Measurements from ENCODE around the gene WDR26.
"Not testable (repeated sequence)": the region's sequence is repeated elsewhere in the genome, so short reads cannot be mapped to it uniquely, and the experiment has no call there.

The WDR26 gene

GRCh38 chr1:224433041-224433691 is 1.4 kb downstream of the WDR26 start:
- DNase-seq (ENCODE audit: low spot score), result peak; percentile 14
- TF ChIP-seq CTCF (IDR thresholded peaks at IDR 0.05; ENCODE audit: extremely low read depth, missing control alignments), result no peak

GRCh38 chr1:224432672-224433040 is 1.9 kb downstream of the WDR26 start:
- DNase-seq (ENCODE audit: low spot score), result peak; percentile 31
- TF ChIP-seq CTCF (IDR thresholded peaks at IDR 0.05; ENCODE audit: extremely low read depth, missing control alignments), result no peak

GRCh38 chr1:224432146-224432545 is 2.5 kb downstream of the WDR26 start:
- DNase-seq (ENCODE audit: low spot score), result no peak

GRCh38 chr1:224431726-224432125 is 2.9 kb downstream of the WDR26 start:
- DNase-seq (ENCODE audit: low spot score), result no peak
- no peak for TF ChIP-seq CTCF (IDR thresholded peaks at IDR 0.05; ENCODE audit: extremely low read depth, missing control alignments)

More at GRCh38 chr1:224432146-224432545, 2.5 kb downstream of the WDR26 start:
- TF ChIP-seq CTCF (IDR thresholded peaks at IDR 0.05; ENCODE audit: extremely low read depth, missing control alignments), result no peak

GRCh38 chr1:224430511-224431113 is 4.0 kb downstream of the WDR26 start:
- peak; percentile 64 for DNase-seq (ENCODE audit: low spot score)
- no peak for TF ChIP-seq CTCF (IDR thresholded peaks at IDR 0.05; ENCODE audit: extremely low read depth, missing control alignments)

- DNase-seq (ENCODE audit: low spot score), result no peak
- no peak for TF ChIP-seq CTCF (IDR thresholded peaks at IDR 0.05; ENCODE audit: extremely low read depth, missing control alignments)
Measured at GRCh38 chr1:224429616-224430326, 4.8 kb downstream of the WDR26 start.

GRCh38 chr1:224428713-224429112 is 5.9 kb downstream of the WDR26 start:
- not testable (repeated sequence) for DNase-seq (ENCODE audit: low spot score)
